ENCODE results near the gene ZDHHC6. TPM values are rescaled to one million over a fixed set of nuclear protein-coding genes. Genes with fewer than 3 reads are reported as not detected.

The ZDHHC6 gene
- total and polyA plus RNA-seq, 3 experiments from 2014 or later, result 48.3 to 56.4 (median 49.3) TPM

DNA sequence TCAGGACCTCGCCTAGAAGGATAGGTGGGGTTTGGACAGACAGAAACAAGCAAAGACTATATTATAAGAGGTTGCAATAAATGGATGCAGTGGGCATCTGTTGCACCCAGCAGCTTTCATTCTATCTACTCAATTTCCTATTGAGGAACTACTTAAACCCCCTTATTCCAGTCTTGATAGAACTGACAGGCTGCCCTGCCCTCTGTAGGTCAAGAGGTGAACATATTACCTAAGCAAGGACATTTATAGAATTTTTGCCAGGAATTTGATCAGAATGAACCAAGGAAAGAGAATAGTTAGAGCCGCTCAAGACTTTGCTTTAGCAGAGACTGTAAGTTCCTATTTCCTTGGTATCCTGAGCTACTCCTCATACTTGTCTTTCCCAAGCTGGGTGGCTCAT, 9.8 kb upstream of the ZDHHC6 start:
- H3K9me3 ChIP-seq (ENCODE audit: low read length), result no peaks in the 10 kb centered on the region
- H3K27ac ChIP-seq (ENCODE audit: low read depth, low read length), result no peak overlapping the region
- H3K4me3 ChIP-seq (ENCODE audit: low read length), result no peak overlapping the region
- no peaks in the 10 kb centered on the region for H3K27me3 Mint-ChIP-seq
- peaks cover 0 to 14% (median 4%) of the 10 kb centered on the region in 3 donors for H3K36me3 Mint-ChIP-seq
- DNase-seq, result no peak
- H3K36me3 ChIP-seq (ENCODE audit: insufficient read depth, low read length), result no peaks in the 10 kb centered on the region
- no peak overlapping the region for H3K4me3 Mint-ChIP-seq
- H3K4me1 Mint-ChIP-seq, result peaks cover 20 to 51% (median 48%) of the 10 kb centered on the region in 3 donors
- no peaks in the 10 kb centered on the region for H3K9me3 Mint-ChIP-seq
- H3K27me3 ChIP-seq (ENCODE audit: insufficient read depth, low read length, poor library complexity, severe bottlenecking), result no peaks in the 10 kb centered on the region
- no peaks in the 10 kb centered on the region for H3K4me1 ChIP-seq (ENCODE audit: insufficient read depth, low read length)
- ChIA-PET POLR2A (no interaction called here), CTCF (interaction anchor here (0.7 to 1.2 kb wide), 3 partner anchors 15 to 110 kb away, joined by 3 to 4 read pairs (median 3); no protein-coding TSS in a partner anchor)
- H3K27ac Mint-ChIP-seq, result no peak overlapping the region

DNA sequence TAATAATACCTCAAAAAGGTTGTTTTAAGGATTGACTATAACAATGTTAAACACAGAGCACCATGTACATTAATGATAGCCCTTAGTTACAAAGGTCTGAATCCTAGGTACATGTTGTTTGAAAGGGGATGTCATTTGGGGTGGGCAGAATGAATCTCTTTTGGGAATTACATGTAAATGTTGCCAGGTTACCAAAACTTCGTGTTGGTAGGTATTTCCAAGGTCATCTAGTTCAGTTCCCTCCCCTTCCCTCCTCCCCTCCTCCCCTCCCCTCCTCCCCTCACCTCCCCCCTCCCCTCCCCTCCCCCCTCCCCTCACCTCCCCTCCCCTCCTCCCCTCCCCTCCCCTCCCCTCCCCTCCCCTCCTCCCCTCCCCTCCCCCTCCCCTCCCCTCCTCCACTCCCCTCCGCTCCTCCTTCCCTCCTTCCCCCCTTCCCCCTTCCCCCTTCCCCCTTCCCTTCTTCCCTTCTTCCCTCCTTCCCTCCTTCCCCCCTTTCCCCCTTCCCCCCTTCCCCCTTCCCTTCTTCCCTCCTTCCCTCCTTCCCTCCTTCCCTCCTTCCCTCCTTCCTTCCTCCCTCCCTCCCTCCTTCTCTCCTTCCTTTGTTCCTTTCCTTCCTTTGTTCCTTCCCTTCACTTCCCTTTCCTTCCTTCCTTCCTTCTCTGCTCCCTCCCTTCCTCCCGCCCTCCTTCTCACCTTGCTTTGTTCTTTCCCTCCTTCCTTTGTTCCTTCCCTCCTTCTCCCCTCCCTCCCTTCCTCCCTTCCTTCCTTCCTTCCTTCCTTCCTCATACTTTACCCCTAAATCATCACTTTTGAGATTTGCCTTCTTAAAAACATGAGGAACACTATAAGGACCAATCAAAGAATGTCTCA, 8.4 kb upstream of the ZDHHC6 start:
- Mint-ChIP-seq H3K9me3 (no peaks in the 10 kb centered on the region), H3K36me3 (peaks cover 0 to 12% (median 0%) of the 10 kb centered on the region in 3 donors), H3K4me1 (peaks cover 30 to 64% (median 61%) of the 10 kb centered on the region in 3 donors), H3K27me3 (no peaks in the 10 kb centered on the region), H3K4me3 (no peak overlapping the region), H3K27ac (peak overlapping the region in 1 of 8 donors; percentile 43)
- H3K36me3 ChIP-seq (ENCODE audit: insufficient read depth, low read length), result no peaks in the 10 kb centered on the region
- H3K27ac ChIP-seq (ENCODE audit: low read depth, low read length), result no peak overlapping the region
- no peak for DNase-seq
- ChIA-PET CTCF (no interaction called here), POLR2A (interaction anchor here (0.8 kb wide), 1 partner anchor 1444 kb away, joined by 9 read pairs; no protein-coding TSS in a partner anchor)
- H3K4me3 ChIP-seq (ENCODE audit: low read length), result no peak overlapping the region
- no peaks in the 10 kb centered on the region for H3K27me3 ChIP-seq (ENCODE audit: insufficient read depth, low read length, poor library complexity, severe bottlenecking)
- no peaks in the 10 kb centered on the region for H3K4me1 ChIP-seq (ENCODE audit: insufficient read depth, low read length)
- no peaks in the 10 kb centered on the region for H3K9me3 ChIP-seq (ENCODE audit: low read length)

DNA sequence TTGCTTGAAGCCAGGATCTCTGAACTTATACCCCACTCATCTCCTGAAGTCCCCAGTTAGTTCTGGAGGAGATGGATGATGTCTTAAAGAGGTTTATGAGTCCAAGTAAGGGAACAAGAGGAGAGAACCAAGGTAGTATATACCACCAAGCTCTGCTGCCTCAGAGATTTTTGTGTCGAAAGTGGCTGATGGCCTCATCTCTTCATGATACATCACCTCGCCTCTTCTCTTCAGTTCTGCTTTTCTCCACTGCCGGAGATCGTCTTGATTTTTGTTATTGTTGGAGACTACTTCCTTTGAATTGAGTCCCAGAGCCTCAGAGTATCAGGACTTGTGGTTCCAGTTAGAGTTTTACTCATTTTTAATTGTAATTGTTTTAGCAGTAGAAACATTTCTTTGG, 2.2 kb upstream of the ZDHHC6 start:
- peaks cover 0 to 47% (median 0%) of the 10 kb centered on the region in 3 donors for H3K36me3 Mint-ChIP-seq
- Histone ChIP-seq H3K9me3 (ENCODE audit: low read length) (no peaks in the 10 kb centered on the region), H3K4me1 (ENCODE audit: insufficient read depth, low read length) (peaks cover 30% of the 10 kb centered on the region), H3K4me3 (ENCODE audit: low read length) (no peak overlapping the region), H3K36me3 (ENCODE audit: insufficient read depth, low read length) (no peaks in the 10 kb centered on the region), H3K27ac (ENCODE audit: low read depth, low read length) (no peak overlapping the region), H3K27me3 (ENCODE audit: insufficient read depth, low read length, poor library complexity, severe bottlenecking) (no peaks in the 10 kb centered on the region)
- DNase-seq, result no peak
- CTCF ChIA-PET, result no interaction called here
- peak overlapping the region in 6 of 8 donors; percentile 2 to 97 (median 52) for H3K27ac Mint-ChIP-seq
- H3K9me3 Mint-ChIP-seq, result no peaks in the 10 kb centered on the region
- H3K4me1 Mint-ChIP-seq, result peaks cover 57 to 75% (median 70%) of the 10 kb centered on the region in 3 donors
- POLR2A ChIA-PET, result no interaction called here
- peak overlapping the region; percentile 54 to 98 (median 87) for H3K4me3 Mint-ChIP-seq
- H3K27me3 Mint-ChIP-seq, result no peaks in the 10 kb centered on the region

DNA sequence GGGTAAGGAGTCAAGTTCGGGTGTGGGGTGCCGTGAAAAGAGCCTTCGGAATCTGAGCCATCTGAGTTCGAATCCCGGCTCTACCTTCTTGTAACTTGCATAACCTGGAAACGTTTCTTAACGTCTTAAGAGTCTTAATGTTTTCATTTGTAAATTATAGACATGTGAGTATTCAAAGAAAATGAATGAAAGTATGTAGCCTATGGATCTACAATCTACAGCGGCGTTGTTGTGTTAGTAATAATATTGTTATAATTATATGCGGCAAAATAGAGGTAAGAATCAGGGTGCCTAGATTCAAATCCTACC, 860 bp upstream of the ZDHHC6 start:
- ChIA-PET CTCF (interaction anchor here (0.9 to 2.0 kb wide), 5 partner anchors 12 to 72 kb away, joined by 3 to 5 read pairs (median 3); no protein-coding TSS in a partner anchor), POLR2A (interaction anchor here (0.7 to 1.3 kb wide), 6 partner anchors 18 to 1586 kb away, joined by 3 to 6 read pairs (median 3); no protein-coding TSS in a partner anchor)
- Histone ChIP-seq H3K9me3 (ENCODE audit: low read length) (no peaks in the 10 kb centered on the region), H3K27me3 (ENCODE audit: insufficient read depth, low read length, poor library complexity, severe bottlenecking) (no peaks in the 10 kb centered on the region), H3K4me1 (ENCODE audit: insufficient read depth, low read length) (peaks cover 30% of the 10 kb centered on the region), H3K4me3 (ENCODE audit: low read length) (peak overlapping the region; percentile 100), H3K36me3 (ENCODE audit: insufficient read depth, low read length) (peaks cover 4% of the 10 kb centered on the region), H3K27ac (ENCODE audit: low read depth, low read length) (peak overlapping the region; percentile 98)
- Mint-ChIP-seq H3K36me3 (peaks cover 0 to 58% (median 2%) of the 10 kb centered on the region in 3 donors), H3K4me1 (peaks cover 59 to 77% (median 75%) of the 10 kb centered on the region in 3 donors), H3K27me3 (no peaks in the 10 kb centered on the region), H3K27ac (peak overlapping the region; percentile 86 to 100 (median 98)), H3K9me3 (no peaks in the 10 kb centered on the region), H3K4me3 (peak overlapping the region; percentile 84 to 98 (median 89))
- no peak for DNase-seq

DNA sequence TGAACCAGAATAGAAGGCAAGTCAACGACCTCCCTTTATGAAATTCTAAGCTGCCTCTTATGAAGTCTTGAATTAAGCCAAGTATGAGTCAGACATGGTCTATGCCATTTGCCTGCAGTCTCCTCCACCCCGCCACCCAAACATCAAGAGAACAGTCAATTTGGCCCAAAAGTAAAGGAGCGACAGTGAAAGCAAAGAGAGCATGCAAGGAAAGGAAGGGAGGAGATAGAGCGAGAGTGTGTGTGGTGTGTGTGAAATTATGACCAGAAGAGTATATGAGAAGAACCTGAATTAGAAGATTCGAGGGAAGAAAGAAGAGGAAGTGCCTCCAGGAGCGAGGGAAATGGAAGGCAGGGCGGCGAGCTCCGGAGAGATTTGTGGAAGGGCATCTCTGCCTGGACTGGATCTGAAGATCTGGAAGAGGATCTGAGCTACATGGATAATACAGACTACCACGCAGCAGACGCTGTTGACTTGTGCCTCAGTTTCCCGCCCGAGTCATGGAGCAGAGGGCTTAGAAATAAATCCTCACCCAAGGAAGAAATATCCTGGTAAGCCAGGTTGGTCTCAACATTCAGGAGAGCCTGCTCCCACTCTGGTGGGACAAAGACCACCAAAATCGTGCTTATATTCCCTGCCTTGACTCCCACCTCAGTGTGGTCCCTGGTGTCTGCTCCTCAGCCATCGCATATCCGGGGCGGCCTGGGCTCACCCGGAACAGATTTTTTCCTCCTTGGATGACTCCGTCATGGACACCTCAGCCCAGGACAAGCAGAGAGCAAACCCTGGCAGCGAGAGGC, 459 bp downstream of the ZDHHC6 start:
- ChIA-PET POLR2A (interaction anchor here (1.0 to 1.4 kb wide), 5 partner anchors 24 to 1585 kb away, joined by 3 to 6 read pairs (median 4); no protein-coding TSS in a partner anchor), CTCF (interaction anchor here (0.9 to 2.0 kb wide), 5 partner anchors 11 to 71 kb away, joined by 3 to 5 read pairs (median 3); no protein-coding TSS in a partner anchor)
- peak in 1 of 5 donors; percentile 6 for DNase-seq
- Histone ChIP-seq H3K4me1 (ENCODE audit: insufficient read depth, low read length) (peaks cover 30% of the 10 kb centered on the region), H3K27ac (ENCODE audit: low read depth, low read length) (peak overlapping the region; percentile 98), H3K36me3 (ENCODE audit: insufficient read depth, low read length) (peaks cover 9% of the 10 kb centered on the region), H3K27me3 (ENCODE audit: insufficient read depth, low read length, poor library complexity, severe bottlenecking) (no peaks in the 10 kb centered on the region), H3K9me3 (ENCODE audit: low read length) (no peaks in the 10 kb centered on the region), H3K4me3 (ENCODE audit: low read length) (peak overlapping the region; percentile 100)
- Mint-ChIP-seq H3K9me3 (no peaks in the 10 kb centered on the region), H3K4me3 (peak overlapping the region; percentile 84 to 98 (median 89)), H3K27me3 (no peaks in the 10 kb centered on the region), H3K4me1 (peaks cover 62 to 81% (median 77%) of the 10 kb centered on the region in 3 donors), H3K36me3 (peaks cover 0 to 68% (median 5%) of the 10 kb centered on the region in 3 donors), H3K27ac (peak overlapping the region; percentile 86 to 100 (median 98))

DNA sequence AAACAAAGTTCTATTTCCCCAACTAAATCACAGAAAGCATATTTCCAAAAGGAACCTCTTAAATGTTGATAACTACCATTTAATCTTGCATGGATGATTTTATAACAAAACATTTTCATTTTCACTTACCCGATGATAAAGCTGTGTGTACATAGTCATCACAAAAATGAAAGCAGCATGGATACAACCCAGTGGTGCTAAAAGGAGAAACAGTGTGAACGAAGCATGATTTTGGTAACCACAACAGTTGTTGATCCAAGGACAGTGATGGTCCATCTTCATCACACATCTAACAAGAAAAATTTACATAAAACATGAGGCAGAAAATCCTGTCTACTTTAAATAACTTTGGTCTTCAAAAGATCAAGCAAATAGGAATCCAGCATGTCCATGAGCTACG, 4.7 kb downstream of the ZDHHC6 start:
- H3K36me3 ChIP-seq (ENCODE audit: insufficient read depth, low read length), result peaks cover 19% of the 10 kb centered on the region
- POLR2A ChIA-PET, result no interaction called here
- DNase-seq, result no peak
- no peaks in the 10 kb centered on the region for H3K9me3 ChIP-seq (ENCODE audit: low read length)
- H3K4me3 ChIP-seq (ENCODE audit: low read length), result no peak overlapping the region
- peak overlapping the region in 1 of 7 donors; percentile 36 for H3K4me3 Mint-ChIP-seq
- no peaks in the 10 kb centered on the region for H3K9me3 Mint-ChIP-seq
- H3K4me1 ChIP-seq (ENCODE audit: insufficient read depth, low read length), result peaks cover 16% of the 10 kb centered on the region
- H3K4me1 Mint-ChIP-seq, result peaks cover 38 to 54% (median 49%) of the 10 kb centered on the region in 3 donors
- no peaks in the 10 kb centered on the region for H3K27me3 ChIP-seq (ENCODE audit: insufficient read depth, low read length, poor library complexity, severe bottlenecking)
- peaks cover 0 to 85% (median 13%) of the 10 kb centered on the region in 3 donors for H3K36me3 Mint-ChIP-seq
- H3K27me3 Mint-ChIP-seq, result no peaks in the 10 kb centered on the region
- CTCF ChIA-PET, result interaction anchor here (1.0 kb wide), 1 partner anchor 302 kb away, joined by 3 read pairs; no protein-coding TSS in a partner anchor
- peak overlapping the region in 2 of 8 donors; percentile 41 to 47 for H3K27ac Mint-ChIP-seq
- H3K27ac ChIP-seq (ENCODE audit: low read depth, low read length), result no peak overlapping the region

DNA sequence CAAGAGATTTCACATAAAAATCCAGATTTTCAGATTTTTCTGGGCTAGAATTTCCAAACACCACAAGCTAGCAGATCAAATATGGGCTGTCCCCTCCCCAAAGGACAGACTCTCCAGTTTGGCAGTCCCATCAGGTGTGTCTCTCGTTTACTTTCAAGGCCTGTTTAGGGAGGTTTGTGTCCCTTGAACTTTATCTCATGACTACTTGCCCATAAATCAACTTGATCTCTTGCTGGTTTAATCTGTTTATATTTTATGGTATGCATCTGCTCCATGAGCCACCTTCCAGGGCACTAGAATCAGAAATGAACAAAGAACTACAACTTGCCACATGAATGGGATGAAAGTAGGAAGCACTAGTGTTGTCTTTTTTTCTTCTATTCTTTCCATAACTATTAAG, 5.2 kb downstream of the ZDHHC6 start:
- no peak overlapping the region for H3K4me3 Mint-ChIP-seq
- H3K27me3 ChIP-seq (ENCODE audit: insufficient read depth, low read length, poor library complexity, severe bottlenecking), result no peaks in the 10 kb centered on the region
- no peak for DNase-seq
- H3K27ac ChIP-seq (ENCODE audit: low read depth, low read length), result no peak overlapping the region
- peaks cover 16% of the 10 kb centered on the region for H3K4me1 ChIP-seq (ENCODE audit: insufficient read depth, low read length)
- no peak overlapping the region for H3K4me3 ChIP-seq (ENCODE audit: low read length)
- ChIA-PET CTCF (interaction anchor here (1.0 kb wide), 1 partner anchor 301 kb away, joined by 3 read pairs; no protein-coding TSS in a partner anchor), POLR2A (no interaction called here)
- no peaks in the 10 kb centered on the region for H3K9me3 ChIP-seq (ENCODE audit: low read length)
- H3K36me3 ChIP-seq (ENCODE audit: insufficient read depth, low read length), result peaks cover 19% of the 10 kb centered on the region
- H3K9me3 Mint-ChIP-seq, result no peaks in the 10 kb centered on the region
- H3K36me3 Mint-ChIP-seq, result peaks cover 0 to 85% (median 13%) of the 10 kb centered on the region in 3 donors
- peaks cover 34 to 54% (median 49%) of the 10 kb centered on the region in 3 donors for H3K4me1 Mint-ChIP-seq
- H3K27ac Mint-ChIP-seq, result peak overlapping the region in 2 of 8 donors; percentile 15 to 41
- H3K27me3 Mint-ChIP-seq, result no peaks in the 10 kb centered on the region

All from CD8-positive, alpha-beta memory T cell (primary cell).